ENCODE data around the gene POC5. TPM values are rescaled to one million over a fixed set of nuclear protein-coding genes. Genes with fewer than 3 reads are reported as not detected.

Gene POC5
- 10.9 and 12.7 TPM in 2 replicates for total RNA-seq

GRCh38 chr5:75717082-75717922, at the start of gene POC5:
POC5 (minus strand) TSS chr5:75717437; CDS start chr5:75712937, 4,500 bp downstream.
- TF ChIP-seq CTCF (IDR thresholded peaks at IDR 0.05; ENCODE audit: extremely low read depth, low read depth, low read length) = no peak

GRCh38 chr5:75758116-75758515, 40.9 kb upstream of the POC5 start:
- Histone ChIP-seq H3K27me3 (ENCODE audit: insufficient read depth, low read length) (no peaks in the 10 kb centered on the region), H3K27ac (ENCODE audit: low read depth, low read length) (no peak overlapping the region), H3K4me3 (ENCODE audit: insufficient read depth, low read length) (no peak overlapping the region), H3K4me2 (ENCODE audit: insufficient read depth, low read length) (no peak overlapping the region), H4K20me1 (ENCODE audit: insufficient read depth, low read length) (no peaks in the 10 kb centered on the region), H3K36me3 (ENCODE audit: insufficient read depth, low read length) (no peaks in the 10 kb centered on the region), H3K4me1 (ENCODE audit: insufficient read depth, low read length) (no peaks in the 10 kb centered on the region), H3K79me2 (ENCODE audit: insufficient read depth, low read length) (no peaks in the 10 kb centered on the region), H2AFZ (ENCODE audit: low read length) (no peak overlapping the region), H3K9me3 (ENCODE audit: low read depth, low read length) (no peaks in the 10 kb centered on the region)
- no peak for DNase-seq (ENCODE audit: insufficient read length, low spot score, missing footprints)
- no peak for TF ChIP-seq CTCF (IDR thresholded peaks at IDR 0.05; ENCODE audit: extremely low read depth, low read depth, low read length)

More at GRCh38 chr5:75717082-75717922, at the start of gene POC5:
- Histone ChIP-seq H3K9me3 (ENCODE audit: low read depth, low read length) (no peaks in the 10 kb centered on the region), H3K36me3 (ENCODE audit: insufficient read depth, low read length) (no peaks in the 10 kb centered on the region), H3K27me3 (ENCODE audit: insufficient read depth, low read length) (no peaks in the 10 kb centered on the region), H3K4me1 (ENCODE audit: insufficient read depth, low read length) (peaks cover 5% of the 10 kb centered on the region), H2AFZ (ENCODE audit: low read length) (peak within 1 kb of the TSS; percentile 92), H3K4me3 (ENCODE audit: insufficient read depth, low read length) (peak within 1 kb of the TSS; percentile 78), H3K4me2 (ENCODE audit: insufficient read depth, low read length) (peak within 1 kb of the TSS; percentile 94), H4K20me1 (ENCODE audit: insufficient read depth, low read length) (no peaks in the 10 kb centered on the region), H3K79me2 (ENCODE audit: insufficient read depth, low read length) (peaks cover 37% of the 10 kb centered on the region), H3K27ac (ENCODE audit: low read depth, low read length) (peak within 1 kb of the TSS; percentile 55)
- peak; percentile 94 for DNase-seq (ENCODE audit: insufficient read length, low spot score, missing footprints)

- Histone ChIP-seq H3K4me3 (ENCODE audit: insufficient read depth, low read length) (no peak overlapping the region), H3K27ac (ENCODE audit: low read depth, low read length) (no peak overlapping the region), H3K27me3 (ENCODE audit: insufficient read depth, low read length) (no peaks in the 10 kb centered on the region), H2AFZ (ENCODE audit: low read length) (no peak overlapping the region), H3K79me2 (ENCODE audit: insufficient read depth, low read length) (no peaks in the 10 kb centered on the region), H3K36me3 (ENCODE audit: insufficient read depth, low read length) (no peaks in the 10 kb centered on the region), H3K4me1 (ENCODE audit: insufficient read depth, low read length) (no peaks in the 10 kb centered on the region), H3K4me2 (ENCODE audit: insufficient read depth, low read length) (no peak overlapping the region), H4K20me1 (ENCODE audit: insufficient read depth, low read length) (no peaks in the 10 kb centered on the region), H3K9me3 (ENCODE audit: low read depth, low read length) (no peaks in the 10 kb centered on the region)
- DNase-seq (ENCODE audit: insufficient read length, low spot score, missing footprints) = no peak
- no peak for TF ChIP-seq CTCF (IDR thresholded peaks at IDR 0.05; ENCODE audit: extremely low read depth, low read depth, low read length)
Measured at GRCh38 chr5:75756981-75757380, 39.7 kb upstream of the POC5 start.

GRCh38 chr5:75756211-75756610, 39.0 kb upstream of the POC5 start:
- Histone ChIP-seq H3K27ac (ENCODE audit: low read depth, low read length) (no peak overlapping the region), H3K4me1 (ENCODE audit: insufficient read depth, low read length) (no peaks in the 10 kb centered on the region), H4K20me1 (ENCODE audit: insufficient read depth, low read length) (no peaks in the 10 kb centered on the region), H3K9me3 (ENCODE audit: low read depth, low read length) (no peaks in the 10 kb centered on the region), H3K4me2 (ENCODE audit: insufficient read depth, low read length) (no peak overlapping the region), H2AFZ (ENCODE audit: low read length) (no peak overlapping the region), H3K27me3 (ENCODE audit: insufficient read depth, low read length) (no peaks in the 10 kb centered on the region), H3K36me3 (ENCODE audit: insufficient read depth, low read length) (no peaks in the 10 kb centered on the region), H3K79me2 (ENCODE audit: insufficient read depth, low read length) (no peaks in the 10 kb centered on the region), H3K4me3 (ENCODE audit: insufficient read depth, low read length) (no peak overlapping the region)
- no peak for TF ChIP-seq CTCF (IDR thresholded peaks at IDR 0.05; ENCODE audit: extremely low read depth, low read depth, low read length)
- DNase-seq (ENCODE audit: insufficient read length, low spot score, missing footprints) = no peak

All from osteoblast (primary cell).